Gastrocnemius medialis (tissue), 4 donors: ENCODE results near the gene ANTXR1. TPM values are rescaled to one million over a fixed set of nuclear protein-coding genes. Genes with fewer than 3 reads are reported as not detected.

Experiments
- ATAC-seq, 2 donors: fragments of 150-250 bp; one replicate each; pipeline ENCODE4 v1.9.1; 2016
- DNase-seq, 2 donors: peaks; one replicate each; pipeline ENCODE4 v3.0.0-alpha.2; 2019
- H3K27ac ChIP-seq, 4 donors: fragments of 200-600 bp; sonication (generic); 1 replicate in 1 of 4; 2 replicates in 3 of 4; pipeline ENCODE4 v1.5.1; 2016 to 2018; ENCODE audit warnings: mild to moderate bottlenecking in 2 of 4, moderate library complexity in 1 of 4
- H3K27me3 ChIP-seq, 3 donors: fragments of 200-600 bp; sonication (generic) in 2 of 3; 1 replicate in 1 of 3; 2 replicates in 2 of 3; pipeline versions ENCODE4 v1.5.1 to v1.6.0; 2016 to 2019; ENCODE audit warnings: mild to moderate bottlenecking in 1 of 3, moderate library complexity in 1 of 3
- H3K36me3 ChIP-seq, 2 donors: fragments of 200-600 bp; sonication (generic) in 1 of 2; one replicate each; pipeline ENCODE4 v1.5.1; 2017 to 2018
- H3K4me1 ChIP-seq, 2 donors: fragments of 200-600 bp; sonication (generic) in 1 of 2; one replicate each; pipeline ENCODE4 v1.5.1; 2016 to 2017; ENCODE audit warnings: mild to moderate bottlenecking in 2 of 2
- H3K4me3 ChIP-seq, 4 donors: fragments of 200-600 bp; sonication (generic) in 3 of 4; 1 replicate in 1 of 4; 2 replicates in 3 of 4; pipeline ENCODE4 v1.5.1; 2016 to 2019; ENCODE audit warnings: mild to moderate bottlenecking in 2 of 4
- H3K9me3 ChIP-seq, 3 donors: fragments of 200-600 bp; sonication (generic) in 2 of 3; 1 replicate in 1 of 3; 2 replicates in 2 of 3; pipeline ENCODE4 v1.5.1; 2016 to 2019
- CTCF ChIP-seq, 5 experiments: fragments of 450-650 bp in 3 of 5; fragments of 200-600 bp in 2 of 5; sonication (generic) in 2 of 5; IDR thresholded peaks in 4 of 5; conservative IDR thresholded peaks in 1 of 5; 1 replicate in 4 of 5; 2 replicates in 1 of 5; pipeline ENCODE4 v1.5.1; 2016 to 2019; ENCODE audit warnings: antibody characterized with exemption in 5 of 5, mild to moderate bottlenecking in 3 of 5, moderate library complexity in 3 of 5
- POLR2A ChIP-seq, 2 donors: fragments of 450-650 bp; IDR thresholded peaks; one replicate each; pipeline ENCODE4 v1.6.1; 2017; ENCODE audit warnings: antibody characterized with exemption in 2 of 2, mild to moderate bottlenecking in 2 of 2, moderate library complexity in 2 of 2
- in situ Hi-C, 4 donors: fragments of 200-750 bp; cut with MboI; loops; one replicate each; pipeline versions ENCODE4 v1.15.0 to v1.8.0; 2017; ENCODE audit warnings: low sequenced_read_pairs in 4 of 4
- intact Hi-C: fragments of 100-400 bp; cut with DNase I; formaldehyde crosslinking; loops from one replicate; pipeline ENCODE4 v1.15.1; 2023; ENCODE audit warnings: low total_unique reads
- total RNA-seq, 4 donors: library from RNA; depleted of rRNA; stranded (reverse); fragments of >200 nt; gene quantifications; one replicate each; pipeline versions ENCODE4 v1.1.0 to v1.2.3, GENCODE V29; 2016

The ANTXR1 gene
- total RNA-seq, 4 donors from 2014 or later, result 8.0 to 13.6 (median 9.7) TPM

DNA sequence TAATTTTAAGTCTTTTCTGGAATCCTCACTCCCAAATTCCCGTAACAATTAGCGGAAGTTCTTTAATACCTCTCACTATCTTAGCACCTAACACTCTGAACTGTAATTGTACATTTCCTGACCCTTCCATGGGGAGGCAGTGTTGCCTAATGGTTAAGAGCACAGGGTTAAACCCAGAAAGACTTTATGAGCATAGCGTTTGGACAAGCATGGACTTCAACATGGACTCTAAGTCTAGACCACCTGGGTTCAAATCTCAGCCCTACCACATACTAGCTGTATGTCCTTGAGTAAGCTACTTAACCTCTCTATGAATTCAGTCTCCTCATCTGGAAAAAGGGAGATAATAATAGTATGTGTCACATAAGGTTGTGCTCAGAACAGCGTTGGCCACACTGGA is 13.0 kb downstream of the ANTXR1 start:
- intact Hi-C loops, result loop anchor here (1.0 kb wide), 1 partner anchor 281 kb away; no protein-coding TSS in a partner anchor
- H3K4me1 ChIP-seq, result peaks cover 0 to 1% of the 10 kb centered on the region in 2 donors

GRCh38 chr2:69026691-69027459 is 13.9 kb downstream of the ANTXR1 start:
- no peaks in the 10 kb centered on the region for H3K36me3 ChIP-seq
- no peaks in the 10 kb centered on the region for H3K9me3 ChIP-seq
- intact Hi-C loops, result loop anchor here (1.0 kb wide), 1 partner anchor 280 kb away; no protein-coding TSS in a partner anchor
- no peak overlapping the region for H3K4me3 ChIP-seq
- no peaks in the 10 kb centered on the region for H3K27me3 ChIP-seq
- ATAC-seq (no peak), DNase-seq (no peak)
- H3K4me1 ChIP-seq, result no peaks in the 10 kb centered on the region
- TF ChIP-seq POLR2A (IDR thresholded peaks at IDR 0.05), result no peak
- no peak for TF ChIP-seq CTCF (IDR thresholded peaks at IDR 0.05 in 4 of 5, conservative IDR thresholded peaks at IDR 0.05 in 1 of 5)
- H3K27ac ChIP-seq, result no peak overlapping the region
- in situ Hi-C loops, result no loop called here

More for the DNA sequence above, 13.0 kb downstream of the ANTXR1 start:
- H3K27ac ChIP-seq, result no peak overlapping the region
- ATAC-seq (peak in 1 of 2 donors; percentile 78), DNase-seq (no peak)
- no peak overlapping the region for H3K4me3 ChIP-seq
- no peaks in the 10 kb centered on the region for H3K27me3 ChIP-seq
- no peaks in the 10 kb centered on the region for H3K9me3 ChIP-seq
- TF ChIP-seq POLR2A (IDR thresholded peaks at IDR 0.05) (no peak), CTCF (IDR thresholded peaks at IDR 0.05 in 4 of 5, conservative IDR thresholded peaks at IDR 0.05 in 1 of 5) (peak in 4 of 5 experiments; percentile 37 to 50 (median 42))
- no peaks in the 10 kb centered on the region for H3K36me3 ChIP-seq
- in situ Hi-C loops, result no loop called here

GRCh38 chr2:69030800-69031428 is 17.9 kb downstream of the ANTXR1 start:
- Histone ChIP-seq H3K27ac (no peak overlapping the region), H3K4me3 (no peak overlapping the region), H3K9me3 (no peaks in the 10 kb centered on the region), H3K36me3 (no peaks in the 10 kb centered on the region), H3K4me1 (peaks cover 0 to 9% of the 10 kb centered on the region in 2 donors), H3K27me3 (no peaks in the 10 kb centered on the region)
- TF ChIP-seq POLR2A (IDR thresholded peaks at IDR 0.05), result no peak
- TF ChIP-seq CTCF (IDR thresholded peaks at IDR 0.05 in 4 of 5, conservative IDR thresholded peaks at IDR 0.05 in 1 of 5), result no peak
- DNase-seq, result no peak
- no peak for ATAC-seq
- in situ Hi-C loops (no loop called here), intact Hi-C loops (no loop called here)

GRCh38 chr2:69031466-69031865 is 18.5 kb downstream of the ANTXR1 start:
- H3K9me3 ChIP-seq, result no peaks in the 10 kb centered on the region
- no peaks in the 10 kb centered on the region for H3K36me3 ChIP-seq
- DNase-seq (no peak), ATAC-seq (no peak)
- H3K4me1 ChIP-seq, result peaks cover 0 to 9% of the 10 kb centered on the region in 2 donors
- TF ChIP-seq POLR2A (IDR thresholded peaks at IDR 0.05) (no peak), CTCF (IDR thresholded peaks at IDR 0.05 in 4 of 5, conservative IDR thresholded peaks at IDR 0.05 in 1 of 5) (no peak)
- H3K27me3 ChIP-seq, result no peaks in the 10 kb centered on the region
- in situ Hi-C loops, result no loop called here
- intact Hi-C loops, result no loop called here
- no peak overlapping the region for H3K27ac ChIP-seq
- H3K4me3 ChIP-seq, result no peak overlapping the region
